ENCODE results near the gene ADGRB3. TPM values are rescaled to one million over a fixed set of nuclear protein-coding genes. Genes with fewer than 3 reads are reported as not detected.

Gene ADGRB3
- total RNA-seq, 2 experiments from 2014 or later: not detected

DNA sequence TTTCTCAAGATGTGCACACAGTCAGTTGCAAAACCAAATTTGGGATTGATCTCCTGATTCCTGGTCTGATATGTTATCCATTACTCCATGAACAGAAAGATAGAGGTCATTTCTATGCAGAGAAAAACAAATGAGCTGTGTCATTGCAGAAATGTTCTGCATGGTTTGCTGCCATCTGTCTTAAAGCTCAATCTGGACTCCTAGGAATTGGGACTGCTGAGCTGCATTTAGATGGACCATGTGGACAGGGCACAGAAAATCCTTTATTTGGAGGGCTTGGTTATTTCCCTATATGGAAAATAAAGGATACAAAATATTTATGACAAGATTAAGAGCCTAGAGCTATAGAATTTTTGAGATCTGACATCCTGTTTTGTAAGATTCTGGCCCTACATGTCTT is 91.3 kb downstream of the ADGRB3 start:
- BruUV-seq (replicated peaks): no TSS peak
- CTCF ChIA-PET (ENCODE audit: unreplicated experiment): no interaction called here
- Histone ChIP-seq H3K79me2 (ENCODE audit: insufficient read depth, low read depth, low read length) (no peaks in the 10 kb centered on the region), H4K20me1 (ENCODE audit: insufficient read depth, low read length) (no peaks in the 10 kb centered on the region), H3K27ac (ENCODE audit: low read depth, low read length, poor library complexity, severe bottlenecking) (no peak overlapping the region), H3K4me1 (ENCODE audit: insufficient read depth, low read length, poor library complexity, severe bottlenecking) (no peaks in the 10 kb centered on the region), H3K4me2 (ENCODE audit: low read length) (no peak overlapping the region), H2AFZ (ENCODE audit: low read length) (no peak overlapping the region), H3K9me3 (ENCODE audit: low read length) (no peaks in the 10 kb centered on the region), H3K4me3 (ENCODE audit: low read depth, low read length, poor library complexity, severe bottlenecking) (no peak overlapping the region), H3K9me2 (ENCODE audit: insufficient read depth, low read length) (no peaks in the 10 kb centered on the region), H3K36me3 (ENCODE audit: insufficient read depth, low read length) (no peaks in the 10 kb centered on the region)
- intact Hi-C loops (cut with micrococcal nuclease; ENCODE audit: unreplicated experiment): no loop called here
- DNase-seq (ENCODE audit: low spot score): no peak
- POLR2A ChIA-PET: interaction anchor here (1.6 kb wide), 1 partner anchor 10 kb away, joined by 5 read pairs; no protein-coding TSS in a partner anchor
- TF ChIP-seq, protein P1, sequence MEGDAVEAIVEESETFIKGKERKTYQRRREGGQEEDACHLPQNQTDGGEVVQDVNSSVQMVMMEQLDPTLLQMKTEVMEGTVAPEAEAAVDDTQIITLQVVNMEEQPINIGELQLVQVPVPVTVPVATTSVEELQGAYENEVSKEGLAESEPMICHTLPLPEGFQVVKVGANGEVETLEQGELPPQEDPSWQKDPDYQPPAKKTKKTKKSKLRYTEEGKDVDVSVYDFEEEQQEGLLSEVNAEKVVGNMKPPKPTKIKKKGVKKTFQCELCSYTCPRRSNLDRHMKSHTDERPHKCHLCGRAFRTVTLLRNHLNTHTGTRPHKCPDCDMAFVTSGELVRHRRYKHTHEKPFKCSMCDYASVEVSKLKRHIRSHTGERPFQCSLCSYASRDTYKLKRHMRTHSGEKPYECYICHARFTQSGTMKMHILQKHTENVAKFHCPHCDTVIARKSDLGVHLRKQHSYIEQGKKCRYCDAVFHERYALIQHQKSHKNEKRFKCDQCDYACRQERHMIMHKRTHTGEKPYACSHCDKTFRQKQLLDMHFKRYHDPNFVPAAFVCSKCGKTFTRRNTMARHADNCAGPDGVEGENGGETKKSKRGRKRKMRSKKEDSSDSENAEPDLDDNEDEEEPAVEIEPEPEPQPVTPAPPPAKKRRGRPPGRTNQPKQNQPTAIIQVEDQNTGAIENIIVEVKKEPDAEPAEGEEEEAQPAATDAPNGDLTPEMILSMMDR (conservative IDR thresholded peaks at IDR 0.05; ENCODE audit: low read length): no peak
- TF ChIP-seq EZH2phosphoT487 (IDR thresholded peaks at IDR 0.05; ENCODE audit: borderline replicate concordance, low read depth, low read length): no peak

GRCh38 chr6:68726992-68727391 is 91.9 kb downstream of the ADGRB3 start:
- Histone ChIP-seq H3K9me3 (ENCODE audit: low read length) (no peaks in the 10 kb centered on the region), H3K79me2 (ENCODE audit: insufficient read depth, low read depth, low read length) (no peaks in the 10 kb centered on the region), H3K4me1 (ENCODE audit: insufficient read depth, low read length, poor library complexity, severe bottlenecking) (no peaks in the 10 kb centered on the region), H2AFZ (ENCODE audit: low read length) (no peak overlapping the region), H3K4me3 (ENCODE audit: low read depth, low read length, poor library complexity, severe bottlenecking) (no peak overlapping the region), H3K4me2 (ENCODE audit: low read length) (no peak overlapping the region), H4K20me1 (ENCODE audit: insufficient read depth, low read length) (no peaks in the 10 kb centered on the region), H3K9me2 (ENCODE audit: insufficient read depth, low read length) (no peaks in the 10 kb centered on the region), H3K27ac (ENCODE audit: low read depth, low read length, poor library complexity, severe bottlenecking) (no peak overlapping the region), H3K36me3 (ENCODE audit: insufficient read depth, low read length) (no peaks in the 10 kb centered on the region)
- intact Hi-C loops (cut with micrococcal nuclease; ENCODE audit: unreplicated experiment): no loop called here
- CTCF ChIA-PET (ENCODE audit: unreplicated experiment): no interaction called here
- no peak for DNase-seq (ENCODE audit: low spot score)
- POLR2A ChIA-PET: interaction anchor here (1.6 kb wide), 1 partner anchor 11 kb away, joined by 5 read pairs; no protein-coding TSS in a partner anchor
- TF ChIP-seq, protein P1 (conservative IDR thresholded peaks at IDR 0.05; ENCODE audit: low read length): no peak
- no peak for TF ChIP-seq EZH2phosphoT487 (IDR thresholded peaks at IDR 0.05; ENCODE audit: borderline replicate concordance, low read depth, low read length)
- BruUV-seq (replicated peaks): no TSS peak

DNA sequence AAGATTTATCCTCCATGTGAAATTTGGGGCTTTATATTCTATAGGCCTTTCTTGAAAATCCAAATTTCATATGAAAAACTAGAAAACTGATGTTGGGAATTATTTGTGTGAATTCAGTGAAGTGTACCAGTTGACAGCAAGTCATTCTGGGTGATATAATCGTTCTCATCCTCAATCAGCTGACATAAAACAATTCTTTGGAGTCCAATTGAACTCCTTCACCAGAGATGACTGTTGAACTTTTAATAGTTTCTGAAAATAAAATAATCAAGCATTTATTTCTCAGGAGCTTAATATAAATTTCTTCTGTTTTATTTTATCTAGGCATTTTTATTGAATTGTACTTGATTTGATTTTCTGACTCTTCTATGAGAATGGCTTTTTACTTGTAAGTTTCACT is 92.6 kb downstream of the ADGRB3 start:
- no peak overlapping the region for H3K27ac ChIP-seq (ENCODE audit: low read depth, low read length, poor library complexity, severe bottlenecking)
- CTCF ChIA-PET (ENCODE audit: unreplicated experiment): no interaction called here

More for the DNA sequence above, 92.6 kb downstream of the ADGRB3 start:
- no TSS peak for BruUV-seq (replicated peaks)
- Histone ChIP-seq H3K4me3 (ENCODE audit: low read depth, low read length, poor library complexity, severe bottlenecking) (no peak overlapping the region), H3K9me2 (ENCODE audit: insufficient read depth, low read length) (no peaks in the 10 kb centered on the region), H3K9me3 (ENCODE audit: low read length) (no peaks in the 10 kb centered on the region), H3K79me2 (ENCODE audit: insufficient read depth, low read depth, low read length) (no peaks in the 10 kb centered on the region), H2AFZ (ENCODE audit: low read length) (no peak overlapping the region), H3K36me3 (ENCODE audit: insufficient read depth, low read length) (no peaks in the 10 kb centered on the region), H3K4me1 (ENCODE audit: insufficient read depth, low read length, poor library complexity, severe bottlenecking) (no peaks in the 10 kb centered on the region), H3K4me2 (ENCODE audit: low read length) (no peak overlapping the region), H4K20me1 (ENCODE audit: insufficient read depth, low read length) (no peaks in the 10 kb centered on the region)
- DNase-seq (ENCODE audit: low spot score): no peak
- intact Hi-C loops (cut with micrococcal nuclease; ENCODE audit: unreplicated experiment): no loop called here
- POLR2A ChIA-PET: interaction anchor here (1.6 kb wide), 1 partner anchor 11 kb away, joined by 5 read pairs; no protein-coding TSS in a partner anchor
- TF ChIP-seq, protein P1 (conservative IDR thresholded peaks at IDR 0.05; ENCODE audit: low read length): no peak
- no peak for TF ChIP-seq EZH2phosphoT487 (IDR thresholded peaks at IDR 0.05; ENCODE audit: borderline replicate concordance, low read depth, low read length)

Measured in OCI-LY7 (cell line).